IMR-90 (cell line): ENCODE results near the gene NR2F2. TPM values are rescaled to one million over a fixed set of nuclear protein-coding genes. Genes with fewer than 3 reads are reported as not detected.
A peak's percentile ranks its signal among the peaks of the same experiment; 100 is the strongest.

ENCODE experiments used
- ATAC-seq: fragments of 200-7000 bp; cut with Tn5 transposase; 2 replicates; pipeline ENCODE4 v1.9.1; 2020; ENCODE audit warnings: low read depth, mild to moderate bottlenecking, moderate library complexity
- BruUV-seq: library from RNA; stranded (reverse); fragments of 400-500 nt; replicated peaks from 2 replicates; lab custom pipeline; 2021; lab: Mats Ljungman, UMichigan
- CTCF ChIA-PET: fragments of 300-600 bp; formaldehyde crosslinking; extraction: SDS; loops from one replicate; lab custom pipeline; 2021; ENCODE audit warnings: antibody characterized with exemption; lab: Yijun Ruan, JAX
- POLR2A ChIA-PET: fragments of 300-600 bp; sonication (Branson Sonifier 250); formaldehyde crosslinking; loops from one replicate; lab custom pipeline; 2022; ENCODE audit warnings: antibody characterized with exemption; ENCODE audit not compliant: unreplicated experiment; lab: Charles Lee
- DNase-seq: peaks from one replicate; pipeline ENCODE4 v3.0.0; 2013
- H2AFZ ChIP-seq: replicated peaks from 2 replicates; pipeline ENCODE3; 2013; ENCODE audit warnings: low read length, mild to moderate bottlenecking; ENCODE audit not compliant: poor library complexity
- H2AK5ac ChIP-seq: 2 replicates; pipeline ENCODE4 v1.6.1; 2013; ENCODE audit warnings: low read depth, low read length, inconsistent platforms
- H2AK9ac ChIP-seq: replicated peaks from 2 replicates; pipeline ENCODE3; 2013; ENCODE audit warnings: mild to moderate bottlenecking, low read depth, low read length, moderate library complexity; ENCODE audit not compliant: poor library complexity
- H2BK120ac ChIP-seq: 2 replicates; pipeline ENCODE4 v1.6.1; 2013; ENCODE audit warnings: low read depth, low read length, inconsistent platforms
- H2BK15ac ChIP-seq: 3 replicates; pipeline ENCODE4 v1.6.1; 2013; ENCODE audit warnings: low read depth, low read length, inconsistent platforms
- H2BK20ac ChIP-seq: 2 replicates; pipeline ENCODE4 v1.6.1; 2013; ENCODE audit warnings: low read depth, mild to moderate bottlenecking, inconsistent platforms, low read length, moderate library complexity
- H2BK5ac ChIP-seq: 2 replicates; pipeline ENCODE4 v1.6.1; 2013; ENCODE audit warnings: mild to moderate bottlenecking, low read depth, low read length, inconsistent platforms; ENCODE audit not compliant: poor library complexity, severe bottlenecking
- H3K14ac ChIP-seq: replicated peaks from 2 replicates; pipeline ENCODE4 v1.6.1; 2013; ENCODE audit warnings: low read depth, low read length, inconsistent platforms
- H3K18ac ChIP-seq: 2 replicates; pipeline ENCODE4 v1.6.1; 2013; ENCODE audit warnings: low read depth, low read length, control low read depth
- H3K23ac ChIP-seq: 2 replicates; pipeline ENCODE4 v1.6.1; 2013; ENCODE audit warnings: low read depth, low read length, inconsistent platforms
- H3K27ac ChIP-seq: 2 replicates; pipeline ENCODE4 v1.5.1; 2013; ENCODE audit warnings: mild to moderate bottlenecking, control low read depth, low read length; ENCODE audit not compliant: insufficient read depth
- H3K27me3 ChIP-seq: 2 replicates; pipeline ENCODE4 v1.6.1; 2013; ENCODE audit warnings: low read length; ENCODE audit not compliant: control insufficient read depth, insufficient read depth
- H3K36me3 ChIP-seq: 2 replicates; pipeline ENCODE4 v1.6.1; 2013; ENCODE audit warnings: low read length, mixed read lengths; ENCODE audit not compliant: control insufficient read depth, insufficient read depth
- H3K4ac ChIP-seq: 2 replicates; pipeline ENCODE4 v1.6.1; 2013; ENCODE audit warnings: low read depth, low read length, inconsistent platforms
- H3K4me1 ChIP-seq: 2 replicates; pipeline ENCODE4 v1.6.1; 2013; ENCODE audit warnings: low read length, mixed read lengths; ENCODE audit not compliant: control insufficient read depth, insufficient read depth
- H3K4me2 ChIP-seq: 2 replicates; pipeline ENCODE4 v1.6.1; 2013; ENCODE audit warnings: low read depth, mild to moderate bottlenecking, control low read depth, low read length, moderate library complexity
- H3K4me3 ChIP-seq: 2 replicates; pipeline ENCODE4 v1.5.1; 2013; ENCODE audit warnings: low read depth, mild to moderate bottlenecking, control low read depth, low read length, moderate library complexity; ENCODE audit not compliant: insufficient read depth
- H3K56ac ChIP-seq: 2 replicates; pipeline ENCODE4 v1.6.1; 2013; ENCODE audit warnings: low read length, inconsistent platforms; ENCODE audit not compliant: insufficient read depth; ENCODE audit errors: extremely low read depth
- H3K79me1 ChIP-seq, 2 experiments: 2 replicates each; pipeline ENCODE4 v1.6.1; 2013; ENCODE audit warnings: low read length in 2 of 2, inconsistent platforms in 1 of 2, low read depth in 1 of 2
- H3K9ac ChIP-seq: 2 replicates; pipeline ENCODE4 v1.6.1; 2013; ENCODE audit warnings: low read depth, low read length, control low read depth
- H3K9me1 ChIP-seq: 2 replicates; pipeline ENCODE4 v1.6.1; 2013; ENCODE audit warnings: low read length, inconsistent platforms; ENCODE audit not compliant: insufficient read depth
- H3K9me3 ChIP-seq: 2 replicates; pipeline ENCODE4 v1.6.1; 2013; ENCODE audit warnings: low read length; ENCODE audit not compliant: control insufficient read depth, insufficient read depth
- H4K20me1 ChIP-seq: 2 replicates; pipeline ENCODE4 v1.6.1; 2013; ENCODE audit warnings: low read length, inconsistent platforms; ENCODE audit not compliant: insufficient read depth
- H4K5ac ChIP-seq: 2 replicates; pipeline ENCODE4 v1.6.1; 2013; ENCODE audit warnings: mild to moderate bottlenecking, low read depth, low read length, control low read depth
- H4K8ac ChIP-seq, 2 experiments: 2 replicates each; pipeline ENCODE4 v1.6.1; 2013; ENCODE audit warnings: low read depth in 2 of 2, low read length in 2 of 2, control low read depth in 1 of 2, inconsistent platforms in 1 of 2
- H4K91ac ChIP-seq: 2 replicates; pipeline ENCODE4 v1.6.1; 2013; ENCODE audit warnings: low read depth, low read length, inconsistent platforms; ENCODE audit not compliant: insufficient read depth
- RAD21 ChIP-seq: IDR thresholded peaks from 2 replicates; pipeline ENCODE4 v1.6.1; 2012; ENCODE audit warnings: low read length, improper control_type of control experiment
- WGBS, 2 experiments: methylation state at CpG; one replicate each; pipeline versions ENCODE4 v1.1.5 to v1.1.7; 2013; ENCODE audit warnings: missing lambda C conversion rate in 2 of 2; ENCODE audit not compliant: insufficient read length in 1 of 2; ENCODE audit errors: extremely low coverage in 2 of 2; 5-methylcytosine and 5-hydroxymethylcytosine counted together
- dilution Hi-C: fragments of 300-500 bp; cut with HindIII; formaldehyde crosslinking; loops from one replicate; pipeline ENCODE4 v1.14.3; 2018; ENCODE audit warnings: low sequenced_read_pairs; ENCODE audit not compliant: unreplicated experiment
- in situ Hi-C: fragments of 300-500 bp; cut with MboI; formaldehyde crosslinking; loops from 3 replicates; pipeline ENCODE4 v1.14.3; 2019; ENCODE audit warnings: low sequenced_read_pairs, inconsistent platforms, mixed read lengths
- intact Hi-C: fragments of 100-400 bp; cut with micrococcal nuclease; formaldehyde crosslinking; loops from 2 replicates; pipeline ENCODE4 v1.10.0; 2022
- polyA plus RNA-seq, 3 experiments: library from polyadenylated mRNA; depleted of rRNA; stranded (reverse); fragments of >200 nt; gene quantifications; 2 replicates each; pipeline ENCODE4 v1.2.3, GENCODE V29; 2012; ENCODE audit warnings: low replicate concordance in 1 of 3
- total RNA-seq: library from RNA; depleted of rRNA; stranded (reverse); fragments of >200 nt; gene quantifications from 2 replicates; pipeline ENCODE4 v1.2.3, GENCODE V29; 2012

The NR2F2 gene
- total and polyA plus RNA-seq, 2 of the 4 experiments (the other 2 are of a cell fraction) = 20.3 to 161 TPM

DNA sequence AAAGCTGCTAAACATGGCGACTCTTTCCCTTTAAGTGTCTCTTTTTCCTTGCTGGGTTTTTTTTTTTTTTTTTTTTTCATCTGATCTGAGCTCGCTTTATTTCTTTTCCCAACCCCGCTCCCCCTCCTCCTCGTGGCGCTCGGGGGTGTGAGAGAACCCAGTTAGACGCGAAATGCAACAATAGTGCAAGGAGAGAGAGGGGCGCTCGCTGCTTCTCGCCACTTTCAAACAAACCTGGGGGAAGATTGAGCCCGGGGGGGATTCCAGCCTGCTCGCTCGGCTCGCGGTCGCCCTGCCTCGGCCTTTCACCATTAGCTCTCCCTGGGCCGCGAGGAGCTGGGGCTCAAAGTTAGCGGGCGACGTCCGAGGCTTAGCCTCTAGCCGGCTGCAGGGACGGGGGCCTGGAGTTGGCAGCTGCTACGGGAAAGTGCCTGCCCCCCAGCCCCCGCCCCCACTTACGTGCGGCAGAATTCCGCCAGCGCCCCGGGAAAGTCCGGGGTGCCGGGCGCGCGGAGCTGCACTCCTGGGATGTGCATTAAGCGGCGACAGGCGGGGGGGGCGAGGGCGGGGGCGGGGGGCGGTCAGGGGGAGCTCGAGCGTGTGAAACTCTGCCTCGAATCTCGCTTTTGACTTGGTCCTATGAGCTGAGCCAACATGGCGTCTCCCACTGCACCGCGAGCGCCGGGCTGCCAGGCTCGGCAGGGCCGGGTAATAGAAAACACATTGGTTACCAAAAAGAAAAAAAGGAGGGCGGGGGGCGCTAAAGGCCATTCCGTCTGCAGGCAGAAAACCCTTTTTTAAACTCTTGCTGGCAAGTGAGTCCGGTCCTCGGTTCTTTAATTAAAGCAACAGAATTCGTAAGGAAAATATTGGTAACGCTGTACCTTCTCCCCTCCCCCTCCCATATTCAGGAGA, 10.4 kb downstream of the NR2F2 start:
- 0% methylated on average over 9 of the region's 63 CpGs; no CpG with 5 or more reads in 1 of the 2 experiments for WGBS, 2 experiments
- ChIA-PET POLR2A (interaction anchor here (0.6 to 1.9 kb wide), 12 partner anchors 10 to 1332 kb away, joined by 3 to 13 read pairs (median 4); partner anchors contain the start of gene NR2F2), CTCF (interaction anchor here (0.6 kb wide), 2 partner anchors 72 to 1041 kb away, joined by 3 to 5 read pairs; no protein-coding TSS in a partner anchor)
- peaks cover 14% of the 10 kb centered on the region for H4K20me1 ChIP-seq
- H2AK5ac ChIP-seq = peak overlapping the region; percentile 50
- no peaks in the 10 kb centered on the region for H3K27me3 ChIP-seq
- peaks cover 31% of the 10 kb centered on the region for H3K4me1 ChIP-seq
- peak overlapping the region; percentile 96 for H2BK5ac ChIP-seq
- no TSS peak for BruUV-seq
- no peak overlapping the region for H2BK20ac ChIP-seq
- H3K4ac ChIP-seq = peak overlapping the region; percentile 98
- peak overlapping the region; percentile 85 to 92 for H4K8ac ChIP-seq
- H2AFZ ChIP-seq = peak overlapping the region; percentile 52
- peak overlapping the region; percentile 84 for H3K4me3 ChIP-seq
- ATAC-seq (peak; percentile 31), DNase-seq (peak; percentile 73)
- H3K18ac ChIP-seq = peak overlapping the region; percentile 69
- peak overlapping the region; percentile 96 for H3K14ac ChIP-seq
- H3K9ac ChIP-seq = peak overlapping the region; percentile 96
- peak overlapping the region; percentile 78 for H4K5ac ChIP-seq
- peak overlapping the region; percentile 92 for H2BK120ac ChIP-seq
- in situ Hi-C loops (loop anchor here (10.0 to 25.0 kb wide), 3 partner anchors 779 to 1316 kb away; no protein-coding TSS in a partner anchor), dilution Hi-C loops (no loop called here), intact Hi-C loops (no loop called here)
- no peaks in the 10 kb centered on the region for H3K79me1 ChIP-seq
- H4K91ac ChIP-seq = peak overlapping the region; percentile 84
- peak overlapping the region; percentile 99 for H3K4me2 ChIP-seq
- peak overlapping the region; percentile 88 for H3K27ac ChIP-seq
- H3K9me1 ChIP-seq = no peaks in the 10 kb centered on the region
- H3K9me3 ChIP-seq = no peaks in the 10 kb centered on the region
- H3K23ac ChIP-seq = peak overlapping the region; percentile 93
- H2BK15ac ChIP-seq = peak overlapping the region; percentile 61; the same call in 2 of the 3 replicates
- H3K56ac ChIP-seq = peak overlapping the region; percentile 97
- no peak for TF ChIP-seq RAD21
- H3K36me3 ChIP-seq = peaks cover 34% of the 10 kb centered on the region
- peak overlapping the region; percentile 92 for H2AK9ac ChIP-seq
